CD4-positive, alpha-beta T cell treated with Interleukin-21 for 1 hour (primary cell): ENCODE data around the gene UPK1A.
"Not testable (repeated sequence)": the region's sequence is repeated elsewhere in the genome, so short reads cannot be mapped to it uniquely, and the experiment has no call there.

Source experiments
- DNase-seq: peaks from one replicate; pipeline ENCODE4 v3.0.0-alpha.2; 2020

Gene UPK1A

GRCh38 chr19:35718345-35719041 lies 52.2 kb downstream of the UPK1A start:
- DNase-seq: peak; percentile 39

DNA sequence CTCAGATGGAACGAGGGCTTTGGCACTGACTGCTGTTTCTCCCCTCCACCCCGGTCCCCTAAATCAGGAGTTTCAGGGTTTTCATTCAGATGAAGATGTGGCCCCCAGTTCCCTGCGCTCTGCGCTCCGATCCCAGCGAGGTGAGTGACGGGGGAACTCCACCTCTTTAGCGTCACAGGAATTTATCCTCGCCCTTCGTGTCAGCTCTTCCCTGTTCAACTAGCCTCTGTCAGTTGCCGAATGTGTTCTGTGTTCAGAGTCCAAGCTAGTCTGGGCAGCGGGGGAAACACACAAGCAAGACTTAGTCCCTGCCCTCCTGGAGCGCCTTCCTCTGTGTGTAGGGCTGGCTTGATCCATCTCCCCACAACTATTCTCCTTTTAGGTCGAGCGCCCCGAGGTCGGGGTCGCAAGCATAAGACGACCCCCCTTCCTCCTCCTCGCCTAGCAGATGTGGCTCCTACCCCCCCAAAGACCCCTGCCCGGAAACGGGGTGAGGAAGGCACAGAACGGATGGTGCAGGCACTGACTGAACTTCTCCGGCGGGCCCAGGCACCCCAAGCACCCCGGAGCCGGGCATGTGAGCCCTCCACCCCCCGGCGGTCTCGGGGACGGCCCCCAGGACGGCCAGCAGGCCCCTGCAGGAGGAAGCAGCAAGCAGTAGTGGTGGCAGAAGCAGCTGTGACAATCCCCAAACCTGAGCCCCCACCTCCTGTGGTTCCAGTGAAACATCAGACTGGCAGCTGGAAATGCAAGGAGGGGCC lies 53.3 kb downstream of the UPK1A start:
- DNase-seq: no peak

GRCh38 chr19:35720163-35720524 lies 53.8 kb downstream of the UPK1A start:
- no peak for DNase-seq

GRCh38 chr19:35720648-35721047 lies 54.3 kb downstream of the UPK1A start:
- DNase-seq: no peak

DNA sequence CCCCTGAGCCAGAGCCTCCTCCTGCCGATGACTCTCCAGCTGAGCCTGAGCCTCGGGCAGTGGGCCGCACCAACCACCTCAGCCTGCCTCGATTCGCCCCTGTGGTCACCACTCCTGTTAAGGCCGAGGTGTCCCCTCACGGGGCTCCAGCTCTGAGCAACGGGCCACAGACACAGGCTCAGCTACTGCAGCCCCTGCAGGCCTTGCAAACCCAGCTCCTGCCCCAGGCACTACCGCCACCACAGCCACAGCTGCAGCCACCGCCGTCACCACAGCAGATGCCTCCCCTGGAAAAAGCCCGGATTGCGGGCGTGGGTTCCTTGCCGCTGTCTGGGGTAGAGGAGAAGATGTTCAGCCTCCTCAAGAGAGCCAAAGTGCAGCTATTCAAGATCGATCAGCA lies 55.1 kb downstream of the UPK1A start:
- no peak for DNase-seq

DNA sequence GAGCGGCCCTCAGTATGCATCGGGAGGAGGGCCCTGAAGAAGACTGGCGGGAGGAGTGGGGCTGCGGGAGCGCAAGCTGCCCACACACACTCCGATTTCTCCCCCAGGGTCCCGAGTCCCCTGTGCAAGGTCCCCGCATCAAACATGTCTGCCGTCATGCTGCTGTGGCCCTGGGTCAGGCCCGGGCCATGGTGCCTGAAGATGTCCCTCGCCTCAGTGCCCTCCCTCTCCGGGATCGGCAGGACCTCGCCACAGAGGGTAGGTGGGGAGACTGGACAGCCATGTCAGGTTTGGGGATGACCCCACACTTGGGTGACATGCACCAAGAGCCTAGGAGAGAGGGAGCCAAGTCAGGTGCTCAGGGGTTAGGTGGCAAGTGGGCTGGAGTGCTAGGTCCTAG lies 56.1 kb downstream of the UPK1A start:
- no peak for DNase-seq

DNA sequence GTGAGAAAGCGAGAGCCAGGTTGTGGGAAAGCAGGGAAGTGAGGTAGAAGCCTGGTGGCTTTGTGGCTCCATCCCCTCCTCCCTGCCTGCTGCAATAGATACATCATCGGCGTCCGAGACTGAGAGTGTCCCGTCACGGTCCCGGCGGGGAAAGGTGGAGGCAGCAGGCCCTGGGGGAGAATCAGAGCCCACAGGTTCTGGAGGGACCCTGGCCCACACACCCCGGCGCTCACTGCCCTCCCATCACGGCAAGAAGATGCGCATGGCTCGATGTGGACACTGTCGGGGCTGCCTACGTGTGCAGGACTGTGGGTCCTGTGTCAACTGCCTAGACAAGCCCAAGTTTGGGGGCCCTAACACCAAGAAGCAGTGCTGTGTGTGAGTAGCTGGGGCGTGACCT lies 56.6 kb downstream of the UPK1A start:
- DNase-seq: no peak

DNA sequence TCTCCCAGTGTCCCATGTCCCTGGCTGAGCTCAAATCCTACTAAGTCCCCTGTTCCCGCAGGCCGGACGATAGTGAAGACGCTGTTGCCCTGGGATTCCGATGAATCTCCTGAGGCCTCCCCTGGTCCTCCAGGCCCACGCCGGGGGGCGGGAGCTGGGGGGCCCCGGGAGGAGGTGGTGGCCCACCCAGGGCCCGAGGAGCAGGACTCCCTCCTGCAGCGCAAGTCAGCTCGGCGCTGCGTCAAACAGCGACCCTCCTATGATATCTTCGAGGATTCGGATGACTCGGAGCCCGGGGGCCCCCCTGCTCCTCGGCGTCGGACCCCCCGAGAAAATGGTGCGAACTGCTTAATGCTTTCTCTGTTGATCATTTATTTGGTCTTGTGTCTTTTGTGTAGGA lies 57.4 kb downstream of the UPK1A start:
- no peak for DNase-seq

DNA sequence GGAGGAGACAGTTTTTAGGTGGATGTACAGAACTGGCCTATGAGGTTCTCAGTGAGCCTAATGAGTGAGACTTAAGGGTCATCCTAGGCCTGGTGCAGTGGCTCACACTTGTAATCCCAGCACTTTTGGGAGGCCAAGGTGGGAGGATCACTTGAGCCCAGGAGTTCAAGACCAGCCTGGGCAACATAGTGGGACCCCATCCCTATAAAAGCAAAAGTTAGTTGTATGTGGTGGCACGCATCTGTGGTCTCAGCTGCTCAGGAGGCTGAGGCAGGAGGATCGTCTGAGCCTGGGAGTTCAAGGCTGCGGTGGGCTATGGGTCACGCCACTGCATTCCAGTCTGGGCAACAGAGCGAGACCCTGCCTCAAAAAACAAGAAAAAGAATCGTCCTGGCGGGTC lies 57.8 kb downstream of the UPK1A start:
- not testable (repeated sequence) for DNase-seq

GRCh38 chr19:35724560-35724959 lies 58.2 kb downstream of the UPK1A start:
- no peak for DNase-seq

GRCh38 chr19:35725216-35725861 lies 59.0 kb downstream of the UPK1A start:
- no peak for DNase-seq

GRCh38 chr19:35727053-35727955 lies 61.0 kb downstream of the UPK1A start:
- no peak for DNase-seq
